OCI-LY7 (cell line): ENCODE results near the gene TPRN. TPM values are rescaled to one million over a fixed set of nuclear protein-coding genes. Genes with fewer than 3 reads are reported as not detected.

Source experiments
- BruUV-seq: library from RNA; stranded (reverse); fragments of 400-500 nt; replicated peaks from 2 replicates; lab custom pipeline; 2021; lab: Mats Ljungman, UMichigan
- CTCF ChIA-PET: fragments of 300-600 bp; sonication (Branson Sonifier 250); formaldehyde crosslinking; loops from one replicate; lab custom pipeline; 2022; ENCODE audit warnings: antibody characterized with exemption; ENCODE audit not compliant: unreplicated experiment; lab: Charles Lee
- POLR2A ChIA-PET: fragments of 300-600 bp; sonication (Branson Sonifier 250); formaldehyde crosslinking; loops from one replicate; lab custom pipeline; 2022; ENCODE audit warnings: antibody characterized with exemption; lab: Charles Lee
- DNase-seq: peaks from one replicate; pipeline ENCODE4 v3.0.0-alpha.2; 2015; ENCODE audit warnings: low spot score
- H2AFZ ChIP-seq: fragments of 200-600 bp; sonication (generic), shearing (Covaris generic); 2 replicates; pipeline ENCODE4 v1.6.1; 2014; ENCODE audit warnings: mild to moderate bottlenecking, antibody characterized with exemption, low read length, moderate library complexity
- H3K27ac ChIP-seq: fragments of 200-600 bp; sonication (generic); 2 replicates; pipeline ENCODE4 v1.5.1; 2014; ENCODE audit warnings: mixed run types, low read depth, mild to moderate bottlenecking, moderate library complexity, low read length, inconsistent platforms; ENCODE audit not compliant: poor library complexity, severe bottlenecking
- H3K36me3 ChIP-seq: fragments of 200-600 bp; sonication (generic); 2 replicates; pipeline ENCODE4 v1.6.1; 2014; ENCODE audit warnings: mild to moderate bottlenecking, antibody characterized with exemption, low read length, moderate library complexity, mixed read lengths; ENCODE audit not compliant: insufficient read depth
- H3K4me1 ChIP-seq: fragments of 200-600 bp; sonication (generic); 2 replicates; pipeline ENCODE4 v1.5.1; 2014; ENCODE audit warnings: mild to moderate bottlenecking, low read length; ENCODE audit not compliant: insufficient read depth, poor library complexity, severe bottlenecking
- H3K4me2 ChIP-seq: fragments of 200-600 bp; sonication (generic); 2 replicates; pipeline ENCODE4 v1.6.1; 2014; ENCODE audit warnings: mild to moderate bottlenecking, low read length
- H3K4me3 ChIP-seq: fragments of 200-600 bp; sonication (generic); 2 replicates; pipeline ENCODE4 v1.5.1; 2014; ENCODE audit warnings: mild to moderate bottlenecking, low read depth, low read length; ENCODE audit not compliant: poor library complexity, severe bottlenecking
- H3K79me2 ChIP-seq: fragments of 200-600 bp; sonication (generic); 2 replicates; pipeline ENCODE4 v1.6.1; 2016; ENCODE audit warnings: low read depth, mild to moderate bottlenecking, low read length, moderate library complexity, mixed read lengths; ENCODE audit not compliant: insufficient read depth
- H3K9me2 ChIP-seq: fragments of 200-600 bp; sonication (generic); 2 replicates; pipeline ENCODE4 v1.6.1; 2016; ENCODE audit warnings: mild to moderate bottlenecking, low read length, mixed read lengths; ENCODE audit not compliant: insufficient read depth
- H3K9me3 ChIP-seq: fragments of 200-600 bp; sonication (generic); 2 replicates; pipeline ENCODE4 v1.6.1; 2014; ENCODE audit warnings: mild to moderate bottlenecking, mixed run types, low read length, mixed read lengths
- H4K20me1 ChIP-seq: fragments of 200-600 bp; sonication (generic); 2 replicates; pipeline ENCODE4 v1.6.1; 2014; ENCODE audit warnings: mild to moderate bottlenecking, antibody characterized with exemption, low read length, moderate library complexity, mixed read lengths; ENCODE audit not compliant: insufficient read depth
- CTCF ChIP-seq: fragments of 200-600 bp; sonication (generic); conservative IDR thresholded peaks from 2 replicates; pipeline ENCODE4 v1.5.1; 2014; ENCODE audit warnings: mild to moderate bottlenecking, antibody characterized with exemption, low read length, moderate library complexity, mixed read lengths
- EZH2phosphoT487 ChIP-seq: fragments of 200-600 bp; sonication (generic); IDR thresholded peaks from 2 replicates; pipeline ENCODE4 v1.6.1; 2018; ENCODE audit warnings: low read depth, borderline replicate concordance, mild to moderate bottlenecking, mixed run types, antibody characterized with exemption, low read length, moderate library complexity, mixed read lengths
- intact Hi-C: fragments of 100-400 bp; cut with micrococcal nuclease; formaldehyde crosslinking; loops from one replicate; pipeline ENCODE4 v1.10.0; 2022; ENCODE audit not compliant: unreplicated experiment
- total RNA-seq, 2 experiments: library from RNA; depleted of rRNA in 1 of 2; stranded (reverse); fragments of >200 nt in 1 of 2; shearing (Covaris generic) in 1 of 2; gene quantifications; 2 replicates each; pipeline ENCODE4 v1.2.3, GENCODE V29; 2014 to 2022

TPRN gene
- total RNA-seq, 2 experiments from 2014 or later = 9.0 to 15.9 TPM

DNA sequence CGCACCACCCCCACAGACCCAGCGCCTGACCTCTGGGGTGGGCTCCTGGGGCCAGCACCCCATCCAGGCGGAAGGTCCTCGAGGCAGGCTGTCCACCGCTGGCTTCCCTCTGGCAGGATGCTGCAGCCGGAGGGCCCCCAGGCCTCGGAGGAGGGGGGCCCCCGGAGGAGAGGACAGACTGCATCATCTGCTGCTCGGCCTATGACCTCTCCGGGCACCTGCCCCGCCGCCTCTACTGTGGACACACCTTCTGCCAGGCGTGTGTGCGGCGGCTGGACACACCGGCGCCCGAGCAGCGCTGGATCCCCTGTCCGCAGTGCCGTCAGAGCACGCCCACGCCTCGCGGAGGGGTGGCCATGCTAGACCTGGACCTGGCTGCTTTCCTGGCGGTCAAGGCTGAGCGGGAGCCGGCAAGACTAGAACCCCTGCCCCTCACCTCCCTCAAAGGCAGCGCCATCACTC lies 28.0 kb upstream of the TPRN start:
- no peak overlapping the region for H3K27ac ChIP-seq
- no peaks in the 10 kb centered on the region for H3K9me3 ChIP-seq
- no TSS peak for BruUV-seq
- peaks cover 11% of the 10 kb centered on the region for H3K4me1 ChIP-seq
- H2AFZ ChIP-seq = no peak overlapping the region
- TF ChIP-seq CTCF = no peak
- no peak for TF ChIP-seq EZH2phosphoT487
- ChIA-PET POLR2A (no interaction called here), CTCF (no interaction called here)
- no peaks in the 10 kb centered on the region for H3K79me2 ChIP-seq
- no peaks in the 10 kb centered on the region for H4K20me1 ChIP-seq
- intact Hi-C loops = no loop called here
- no peak for DNase-seq
- no peaks in the 10 kb centered on the region for H3K36me3 ChIP-seq
- H3K9me2 ChIP-seq = no peaks in the 10 kb centered on the region
- no peak overlapping the region for H3K4me3 ChIP-seq
- no peak overlapping the region for H3K4me2 ChIP-seq

GRCh38 chr9:137227853-137228505 lies 27.4 kb upstream of the TPRN start:
- H3K4me2 ChIP-seq = no peak overlapping the region
- DNase-seq = no peak
- no peaks in the 10 kb centered on the region for H3K9me3 ChIP-seq
- H3K36me3 ChIP-seq = no peaks in the 10 kb centered on the region
- H2AFZ ChIP-seq = no peak overlapping the region
- H3K79me2 ChIP-seq = no peaks in the 10 kb centered on the region
- H3K4me3 ChIP-seq = no peak overlapping the region
- BruUV-seq = no TSS peak
- no peak for TF ChIP-seq EZH2phosphoT487
- peak; percentile 10; the same call in 1 of the 2 replicates for TF ChIP-seq CTCF
- ChIA-PET CTCF (no interaction called here), POLR2A (interaction anchor here (0.6 kb wide), 1 partner anchor 77 kb away, joined by 5 read pairs; no protein-coding TSS in a partner anchor)
- H3K9me2 ChIP-seq = no peaks in the 10 kb centered on the region
- intact Hi-C loops = loop anchor here (1.0 to 2.0 kb wide), 4 partner anchors 28 to 182 kb away; partner anchors contain the start of genes NPDC1 and TPRN
- peaks cover 13% of the 10 kb centered on the region for H3K4me1 ChIP-seq
- H3K27ac ChIP-seq = no peak overlapping the region
- H4K20me1 ChIP-seq = no peaks in the 10 kb centered on the region
